Smooth muscle cell (in vitro differentiated cells): Measurements from ENCODE around the gene BTBD9. TPM values are rescaled to one million over a fixed set of nuclear protein-coding genes. Genes with fewer than 3 reads are reported as not detected.

Experiments
- DNase-seq: peaks from one replicate; lab custom pipeline; 2025; ENCODE audit not compliant: unreplicated experiment; lab: John Stamatoyannopoulos, UW
- H2AFZ ChIP-seq: fragments of 200-600 bp; sonication (generic); 2 replicates; pipeline ENCODE4 v1.6.0; 2016; ENCODE audit warnings: antibody characterized with exemption, low read depth, mild to moderate bottlenecking
- H3F3A ChIP-seq: fragments of 200-600 bp; sonication (generic); 2 replicates; pipeline ENCODE4 v1.6.0; 2017; ENCODE audit warnings: antibody characterized with exemption, low read depth
- H3K27ac ChIP-seq: fragments of 200-600 bp; sonication (generic); 2 replicates; pipeline ENCODE4 v1.5.1; 2016; ENCODE audit warnings: low read depth, mild to moderate bottlenecking
- H3K27me3 ChIP-seq: fragments of 200-600 bp; sonication (generic); 2 replicates; pipeline ENCODE4 v1.6.1; 2016; ENCODE audit warnings: low read depth, mild to moderate bottlenecking
- H3K36me3 ChIP-seq: fragments of 200-600 bp; sonication (generic); 2 replicates; pipeline ENCODE4 v1.5.1; 2016; ENCODE audit warnings: low read depth
- H3K4me1 ChIP-seq: fragments of 200-600 bp; sonication (generic); 2 replicates; pipeline ENCODE4 v1.5.1; 2016; ENCODE audit warnings: low read depth
- H3K4me2 ChIP-seq: fragments of 200-600 bp; sonication (generic); 2 replicates; pipeline ENCODE4 v1.6.0; 2016; ENCODE audit warnings: mild to moderate bottlenecking
- H3K4me3 ChIP-seq: fragments of 200-600 bp; sonication (generic); 2 replicates; pipeline ENCODE4 v1.5.1; 2016; ENCODE audit warnings: mild to moderate bottlenecking
- H3K79me2 ChIP-seq: fragments of 200-600 bp; sonication (generic); 2 replicates; pipeline ENCODE4 v1.6.0; 2016; ENCODE audit warnings: low read depth, mild to moderate bottlenecking
- H3K9ac ChIP-seq: fragments of 200-600 bp; sonication (generic); 2 replicates; pipeline ENCODE4 v1.6.0; 2016; ENCODE audit warnings: low read depth
- H3K9me3 ChIP-seq: fragments of 200-600 bp; sonication (generic); replicated peaks from 2 replicates; pipeline ENCODE4 v1.5.1; 2016; ENCODE audit warnings: low read depth
- H4K20me1 ChIP-seq: fragments of 200-600 bp; sonication (generic); 2 replicates; pipeline ENCODE4 v1.6.0; 2016; ENCODE audit warnings: low read depth
- WGBS: methylation state at CpG from one replicate; pipeline ENCODE4 v1.1.7; 2016; ENCODE audit warnings: low lambda C conversion rate; 5-methylcytosine and 5-hydroxymethylcytosine counted together
- polyA plus RNA-seq: library from polyadenylated mRNA; unstranded; fragments of >200 nt; fragmentation: Nextera tagmentation; extraction: Ambion mirVana; gene quantifications from 2 replicates; pipeline ENCODE4 v1.2.1, GENCODE V29; 2016
- total RNA-seq: library from RNA; depleted of rRNA; stranded (reverse); fragments of >200 nt; gene quantifications from 2 replicates; pipeline ENCODE4 v1.2.3, GENCODE V29; 2014
- TF ChIP-seq, protein P1 (sequence below): fragments of 200-600 bp; sonication (generic); IDR thresholded peaks from 2 replicates; pipeline ENCODE4 v1.5.1; 2017; ENCODE audit warnings: borderline replicate concordance, mild to moderate bottlenecking, antibody characterized with exemption; ENCODE audit not compliant: insufficient read depth, poor library complexity, severe bottlenecking

The BTBD9 gene
- total and polyA plus RNA-seq, 2 experiments from 2014 or later: 5.6 to 12.5 TPM

DNA sequence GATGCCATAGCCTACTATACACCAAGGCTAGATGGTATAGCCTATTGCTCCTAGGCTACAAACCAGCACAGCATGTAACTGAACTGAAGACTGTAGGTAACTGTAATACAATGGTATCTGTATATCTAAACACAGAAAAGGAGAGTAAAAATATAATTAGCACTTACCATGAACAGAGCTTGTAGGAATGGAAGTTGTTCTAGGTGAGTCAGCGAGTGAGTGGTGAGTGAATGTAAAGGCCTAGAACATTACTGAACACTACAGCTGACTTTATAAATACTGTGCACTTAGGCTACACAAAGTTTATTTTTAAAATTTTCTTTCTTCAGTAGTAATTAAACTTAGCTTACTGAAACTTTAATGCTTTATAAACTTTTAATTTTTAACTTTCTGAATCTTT, 129.5 kb downstream of the BTBD9 start:
- Histone ChIP-seq H3K9me3 (no peaks in the 10 kb centered on the region), H3K36me3 (no peaks in the 10 kb centered on the region), H3F3A (no peaks in the 10 kb centered on the region), H3K27me3 (no peaks in the 10 kb centered on the region), H3K4me1 (peaks cover 23% of the 10 kb centered on the region), H4K20me1 (peaks cover 9% of the 10 kb centered on the region), H3K27ac (peak overlapping the region; percentile 89), H3K4me3 (no peak overlapping the region), H3K9ac (peak overlapping the region; percentile 60), H3K79me2 (no peaks in the 10 kb centered on the region), H3K4me2 (peak overlapping the region; percentile 44), H2AFZ (no peak overlapping the region)
- TF ChIP-seq, protein P1, sequence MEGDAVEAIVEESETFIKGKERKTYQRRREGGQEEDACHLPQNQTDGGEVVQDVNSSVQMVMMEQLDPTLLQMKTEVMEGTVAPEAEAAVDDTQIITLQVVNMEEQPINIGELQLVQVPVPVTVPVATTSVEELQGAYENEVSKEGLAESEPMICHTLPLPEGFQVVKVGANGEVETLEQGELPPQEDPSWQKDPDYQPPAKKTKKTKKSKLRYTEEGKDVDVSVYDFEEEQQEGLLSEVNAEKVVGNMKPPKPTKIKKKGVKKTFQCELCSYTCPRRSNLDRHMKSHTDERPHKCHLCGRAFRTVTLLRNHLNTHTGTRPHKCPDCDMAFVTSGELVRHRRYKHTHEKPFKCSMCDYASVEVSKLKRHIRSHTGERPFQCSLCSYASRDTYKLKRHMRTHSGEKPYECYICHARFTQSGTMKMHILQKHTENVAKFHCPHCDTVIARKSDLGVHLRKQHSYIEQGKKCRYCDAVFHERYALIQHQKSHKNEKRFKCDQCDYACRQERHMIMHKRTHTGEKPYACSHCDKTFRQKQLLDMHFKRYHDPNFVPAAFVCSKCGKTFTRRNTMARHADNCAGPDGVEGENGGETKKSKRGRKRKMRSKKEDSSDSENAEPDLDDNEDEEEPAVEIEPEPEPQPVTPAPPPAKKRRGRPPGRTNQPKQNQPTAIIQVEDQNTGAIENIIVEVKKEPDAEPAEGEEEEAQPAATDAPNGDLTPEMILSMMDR: no peak
- no peak for DNase-seq
- whole genome bisulfite sequencing: 65% methylated on average over 1 of the region's 1 CpG

DNA sequence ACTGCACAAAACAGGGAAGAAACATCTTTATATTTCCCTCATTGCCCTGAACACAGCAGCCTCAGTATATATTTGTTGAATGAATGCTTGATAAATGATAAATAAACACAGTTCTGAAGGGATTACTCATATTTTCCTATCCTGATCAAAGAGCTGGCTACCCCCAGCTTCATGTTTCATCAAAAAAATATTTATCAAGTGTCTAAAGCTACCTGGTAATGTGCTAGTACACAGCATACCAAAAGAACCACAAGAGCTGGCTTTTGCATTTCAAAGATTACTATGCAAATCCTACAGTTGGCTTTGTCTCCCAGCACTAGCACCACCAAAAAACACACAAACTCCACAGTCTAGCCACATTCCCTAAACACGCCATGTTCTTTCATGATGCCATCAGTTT, 130.0 kb downstream of the BTBD9 start:
- H3K9me3 ChIP-seq: no peaks in the 10 kb centered on the region
- peak overlapping the region; percentile 60 for H3K9ac ChIP-seq
- TF ChIP-seq, protein P1: no peak
- H3K36me3 ChIP-seq: no peaks in the 10 kb centered on the region
- DNase-seq: no peak
- no peaks in the 10 kb centered on the region for H3K27me3 ChIP-seq
- H4K20me1 ChIP-seq: peaks cover 9% of the 10 kb centered on the region
- peaks cover 23% of the 10 kb centered on the region for H3K4me1 ChIP-seq
- H2AFZ ChIP-seq: no peak overlapping the region
- H3K27ac ChIP-seq: peak overlapping the region; percentile 89
- no peaks in the 10 kb centered on the region for H3F3A ChIP-seq
- no peak overlapping the region for H3K4me3 ChIP-seq
- whole genome bisulfite sequencing: 35% methylated on average over 1 of the region's 1 CpG
- no peaks in the 10 kb centered on the region for H3K79me2 ChIP-seq
- peak overlapping the region; percentile 53 for H3K4me2 ChIP-seq

DNA sequence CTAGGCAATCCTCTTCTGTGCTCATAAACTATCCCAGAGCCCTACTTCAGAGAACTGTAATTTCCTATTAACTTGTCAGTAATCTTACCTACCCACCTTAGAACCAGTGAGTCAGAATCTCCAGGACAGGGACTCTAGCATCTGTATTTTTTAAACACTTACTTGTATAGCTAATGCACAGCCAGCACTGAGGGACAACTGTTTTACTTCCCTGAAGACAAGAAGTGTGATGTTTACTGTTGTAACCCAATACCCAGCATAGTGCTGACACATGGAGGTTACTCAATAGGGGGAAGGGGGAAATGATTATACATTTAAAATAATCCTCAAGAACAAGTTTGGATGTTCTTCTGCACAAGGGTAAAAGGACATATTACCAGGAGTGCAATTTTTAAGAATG, 130.8 kb downstream of the BTBD9 start:
- H4K20me1 ChIP-seq: peaks cover 9% of the 10 kb centered on the region
- H3K4me2 ChIP-seq: peak overlapping the region; percentile 53
- no peaks in the 10 kb centered on the region for H3K36me3 ChIP-seq
- no peaks in the 10 kb centered on the region for H3K9me3 ChIP-seq
- H3F3A ChIP-seq: no peaks in the 10 kb centered on the region
- TF ChIP-seq, protein P1: no peak
- no peak overlapping the region for H3K9ac ChIP-seq
- no peak for DNase-seq
- H2AFZ ChIP-seq: no peak overlapping the region
- no peak overlapping the region for H3K4me3 ChIP-seq
- no peaks in the 10 kb centered on the region for H3K79me2 ChIP-seq
- peak overlapping the region; percentile 89 for H3K27ac ChIP-seq
- no peaks in the 10 kb centered on the region for H3K27me3 ChIP-seq
- peaks cover 23% of the 10 kb centered on the region for H3K4me1 ChIP-seq

DNA sequence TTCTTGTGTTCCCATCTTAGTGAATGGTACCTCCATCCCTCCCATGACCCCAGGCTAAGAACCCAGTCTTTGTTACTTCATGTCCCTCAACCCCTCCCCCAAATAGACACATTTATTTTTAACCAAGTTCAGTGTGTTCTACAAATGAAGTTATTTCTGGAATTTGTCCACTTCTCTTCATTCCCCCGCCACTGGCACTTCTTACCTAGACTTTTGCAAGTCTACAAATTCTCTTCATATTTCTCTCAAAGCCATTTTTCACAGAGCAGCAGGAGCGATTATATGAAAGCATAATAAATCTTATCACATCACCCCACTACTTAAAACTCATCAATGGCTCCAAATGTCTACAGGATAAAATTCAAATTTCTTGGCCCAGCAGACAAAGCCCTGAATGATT, 131.4 kb downstream of the BTBD9 start:
- H3K9me3 ChIP-seq: no peaks in the 10 kb centered on the region
- no peak overlapping the region for H2AFZ ChIP-seq
- 91% methylated on average over 2 of the region's 2 CpGs for WGBS
- H3K9ac ChIP-seq: no peak overlapping the region
- peaks cover 9% of the 10 kb centered on the region for H4K20me1 ChIP-seq
- H3K79me2 ChIP-seq: no peaks in the 10 kb centered on the region
- peak overlapping the region; percentile 22 for H3K4me2 ChIP-seq
- no peaks in the 10 kb centered on the region for H3K36me3 ChIP-seq
- H3K4me3 ChIP-seq: no peak overlapping the region
- H3K4me1 ChIP-seq: peaks cover 23% of the 10 kb centered on the region
- no peaks in the 10 kb centered on the region for H3K27me3 ChIP-seq
- H3K27ac ChIP-seq: peak overlapping the region; percentile 89
- TF ChIP-seq, protein P1: no peak
- DNase-seq: no peak
- no peaks in the 10 kb centered on the region for H3F3A ChIP-seq
